IMR-90 (cell line): Measurements from ENCODE around the gene CDC42BPG. TPM values are rescaled to one million over a fixed set of nuclear protein-coding genes. Genes with fewer than 3 reads are reported as not detected.

Experiments
- ATAC-seq: fragments of 200-7000 bp; cut with Tn5 transposase; 2 replicates; pipeline ENCODE4 v1.9.1; 2020; ENCODE audit warnings: low read depth, mild to moderate bottlenecking, moderate library complexity
- BruUV-seq: library from RNA; stranded (reverse); fragments of 400-500 nt; replicated peaks from 2 replicates; lab custom pipeline; 2021; lab: Mats Ljungman, UMichigan
- CTCF ChIA-PET: fragments of 300-600 bp; formaldehyde crosslinking; extraction: SDS; loops from one replicate; lab custom pipeline; 2021; ENCODE audit warnings: antibody characterized with exemption; lab: Yijun Ruan, JAX
- POLR2A ChIA-PET: fragments of 300-600 bp; sonication (Branson Sonifier 250); formaldehyde crosslinking; loops from one replicate; lab custom pipeline; 2022; ENCODE audit warnings: antibody characterized with exemption; ENCODE audit not compliant: unreplicated experiment; lab: Charles Lee
- DNase-seq: peaks from one replicate; pipeline ENCODE4 v3.0.0; 2013
- H2AFZ ChIP-seq: replicated peaks from 2 replicates; pipeline ENCODE3; 2013; ENCODE audit warnings: low read length, mild to moderate bottlenecking; ENCODE audit not compliant: poor library complexity
- H2AK5ac ChIP-seq: 2 replicates; pipeline ENCODE4 v1.6.1; 2013; ENCODE audit warnings: low read depth, low read length, inconsistent platforms
- H2AK9ac ChIP-seq: replicated peaks from 2 replicates; pipeline ENCODE3; 2013; ENCODE audit warnings: mild to moderate bottlenecking, low read depth, low read length, moderate library complexity; ENCODE audit not compliant: poor library complexity
- H2BK120ac ChIP-seq: 2 replicates; pipeline ENCODE4 v1.6.1; 2013; ENCODE audit warnings: low read depth, low read length, inconsistent platforms
- H2BK15ac ChIP-seq: 3 replicates; pipeline ENCODE4 v1.6.1; 2013; ENCODE audit warnings: low read depth, low read length, inconsistent platforms
- H2BK20ac ChIP-seq: 2 replicates; pipeline ENCODE4 v1.6.1; 2013; ENCODE audit warnings: low read depth, mild to moderate bottlenecking, inconsistent platforms, low read length, moderate library complexity
- H2BK5ac ChIP-seq: 2 replicates; pipeline ENCODE4 v1.6.1; 2013; ENCODE audit warnings: mild to moderate bottlenecking, low read depth, low read length, inconsistent platforms; ENCODE audit not compliant: poor library complexity, severe bottlenecking
- H3K14ac ChIP-seq: replicated peaks from 2 replicates; pipeline ENCODE4 v1.6.1; 2013; ENCODE audit warnings: low read depth, low read length, inconsistent platforms
- H3K18ac ChIP-seq: 2 replicates; pipeline ENCODE4 v1.6.1; 2013; ENCODE audit warnings: low read depth, low read length, control low read depth
- H3K23ac ChIP-seq: 2 replicates; pipeline ENCODE4 v1.6.1; 2013; ENCODE audit warnings: low read depth, low read length, inconsistent platforms
- H3K27ac ChIP-seq: 2 replicates; pipeline ENCODE4 v1.5.1; 2013; ENCODE audit warnings: mild to moderate bottlenecking, control low read depth, low read length; ENCODE audit not compliant: insufficient read depth
- H3K27me3 ChIP-seq: 2 replicates; pipeline ENCODE4 v1.6.1; 2013; ENCODE audit warnings: low read length; ENCODE audit not compliant: control insufficient read depth, insufficient read depth
- H3K36me3 ChIP-seq: 2 replicates; pipeline ENCODE4 v1.6.1; 2013; ENCODE audit warnings: low read length, mixed read lengths; ENCODE audit not compliant: control insufficient read depth, insufficient read depth
- H3K4ac ChIP-seq: 2 replicates; pipeline ENCODE4 v1.6.1; 2013; ENCODE audit warnings: low read depth, low read length, inconsistent platforms
- H3K4me1 ChIP-seq: 2 replicates; pipeline ENCODE4 v1.6.1; 2013; ENCODE audit warnings: low read length, mixed read lengths; ENCODE audit not compliant: control insufficient read depth, insufficient read depth
- H3K4me2 ChIP-seq: 2 replicates; pipeline ENCODE4 v1.6.1; 2013; ENCODE audit warnings: low read depth, mild to moderate bottlenecking, control low read depth, low read length, moderate library complexity
- H3K4me3 ChIP-seq: 2 replicates; pipeline ENCODE4 v1.5.1; 2013; ENCODE audit warnings: low read depth, mild to moderate bottlenecking, control low read depth, low read length, moderate library complexity; ENCODE audit not compliant: insufficient read depth
- H3K56ac ChIP-seq: 2 replicates; pipeline ENCODE4 v1.6.1; 2013; ENCODE audit warnings: low read length, inconsistent platforms; ENCODE audit not compliant: insufficient read depth; ENCODE audit errors: extremely low read depth
- H3K79me1 ChIP-seq, 2 experiments: 2 replicates each; pipeline ENCODE4 v1.6.1; 2013; ENCODE audit warnings: low read length in 2 of 2, inconsistent platforms in 1 of 2, low read depth in 1 of 2
- H3K9ac ChIP-seq: 2 replicates; pipeline ENCODE4 v1.6.1; 2013; ENCODE audit warnings: low read depth, low read length, control low read depth
- H3K9me1 ChIP-seq: 2 replicates; pipeline ENCODE4 v1.6.1; 2013; ENCODE audit warnings: low read length, inconsistent platforms; ENCODE audit not compliant: insufficient read depth
- H3K9me3 ChIP-seq: 2 replicates; pipeline ENCODE4 v1.6.1; 2013; ENCODE audit warnings: low read length; ENCODE audit not compliant: control insufficient read depth, insufficient read depth
- H4K20me1 ChIP-seq: 2 replicates; pipeline ENCODE4 v1.6.1; 2013; ENCODE audit warnings: low read length, inconsistent platforms; ENCODE audit not compliant: insufficient read depth
- H4K5ac ChIP-seq: 2 replicates; pipeline ENCODE4 v1.6.1; 2013; ENCODE audit warnings: mild to moderate bottlenecking, low read depth, low read length, control low read depth
- H4K8ac ChIP-seq, 2 experiments: 2 replicates each; pipeline ENCODE4 v1.6.1; 2013; ENCODE audit warnings: low read depth in 2 of 2, low read length in 2 of 2, control low read depth in 1 of 2, inconsistent platforms in 1 of 2
- H4K91ac ChIP-seq: 2 replicates; pipeline ENCODE4 v1.6.1; 2013; ENCODE audit warnings: low read depth, low read length, inconsistent platforms; ENCODE audit not compliant: insufficient read depth
- BHLHE40 ChIP-seq: fragments of 150-350 bp; IDR thresholded peaks from 2 replicates; pipeline ENCODE4 v1.6.1; 2016; ENCODE audit warnings: mild to moderate bottlenecking, low read depth, low read length
- CEBPB ChIP-seq: IDR thresholded peaks from 2 replicates; pipeline ENCODE4 v1.6.1; 2012; ENCODE audit warnings: low read depth, low read length, improper control_type of control experiment
- CHD1 ChIP-seq: IDR thresholded peaks from 2 replicates; pipeline ENCODE4 v1.6.1; 2012; ENCODE audit warnings: low read depth, low read length, improper control_type of control experiment
- ELK1 ChIP-seq: fragments of 150-350 bp; IDR thresholded peaks from 2 replicates; pipeline ENCODE4 v1.6.1; 2016; ENCODE audit warnings: low read depth, mild to moderate bottlenecking, low read length, moderate library complexity, borderline replicate concordance
- FOS ChIP-seq: fragments of 150-350 bp; IDR thresholded peaks from 2 replicates; pipeline ENCODE4 v1.6.1; 2016; ENCODE audit warnings: low read depth, low read length
- MAFK ChIP-seq: IDR thresholded peaks from 2 replicates; pipeline ENCODE4 v1.6.1; 2012; ENCODE audit warnings: low read depth, low read length, improper control_type of control experiment
- MAZ ChIP-seq: IDR thresholded peaks from 2 replicates; pipeline ENCODE4 v1.6.1; 2012; ENCODE audit warnings: low read depth, mild to moderate bottlenecking, low read length, improper control_type of control experiment, moderate library complexity, borderline replicate concordance
- MXI1 ChIP-seq: IDR thresholded peaks from 2 replicates; pipeline ENCODE4 v1.6.1; 2012; ENCODE audit warnings: low read depth, mild to moderate bottlenecking, low read length, moderate library complexity, borderline replicate concordance
- NFE2L2 ChIP-seq: fragments of 150-350 bp; IDR thresholded peaks from 2 replicates; pipeline ENCODE4 v1.6.1; 2016; ENCODE audit warnings: low read depth, mild to moderate bottlenecking, low read length
- POLR2A ChIP-seq: IDR thresholded peaks from 2 replicates; pipeline ENCODE4 v1.6.1; 2012; ENCODE audit warnings: mild to moderate bottlenecking, low read depth, low read length
- RAD21 ChIP-seq: IDR thresholded peaks from 2 replicates; pipeline ENCODE4 v1.6.1; 2012; ENCODE audit warnings: low read length, improper control_type of control experiment
- RCOR1 ChIP-seq: IDR thresholded peaks from 2 replicates; pipeline ENCODE4 v1.6.1; 2012; ENCODE audit warnings: mild to moderate bottlenecking, low read length, improper control_type of control experiment; ENCODE audit not compliant: insufficient replicate concordance
- RFX5 ChIP-seq: IDR thresholded peaks from 2 replicates; pipeline ENCODE4 v1.8.0; 2012; ENCODE audit warnings: low read depth, mild to moderate bottlenecking, low read length, moderate library complexity
- SMC3 ChIP-seq: fragments of 150-350 bp; IDR thresholded peaks from 2 replicates; pipeline ENCODE4 v1.6.1; 2016; ENCODE audit warnings: low read depth, mild to moderate bottlenecking, antibody characterized with exemption, low read length, moderate library complexity
- WGBS, 2 experiments: methylation state at CpG; one replicate each; pipeline versions ENCODE4 v1.1.5 to v1.1.7; 2013; ENCODE audit warnings: missing lambda C conversion rate in 2 of 2; ENCODE audit not compliant: insufficient read length in 1 of 2; ENCODE audit errors: extremely low coverage in 2 of 2; 5-methylcytosine and 5-hydroxymethylcytosine counted together
- dilution Hi-C: fragments of 300-500 bp; cut with HindIII; formaldehyde crosslinking; loops from one replicate; pipeline ENCODE4 v1.14.3; 2018; ENCODE audit warnings: low sequenced_read_pairs; ENCODE audit not compliant: unreplicated experiment
- in situ Hi-C: fragments of 300-500 bp; cut with MboI; formaldehyde crosslinking; loops from 3 replicates; pipeline ENCODE4 v1.14.3; 2019; ENCODE audit warnings: low sequenced_read_pairs, inconsistent platforms, mixed read lengths
- intact Hi-C: fragments of 100-400 bp; cut with micrococcal nuclease; formaldehyde crosslinking; loops from 2 replicates; pipeline ENCODE4 v1.10.0; 2022
- polyA plus RNA-seq, 3 experiments: library from polyadenylated mRNA; depleted of rRNA; stranded (reverse); fragments of >200 nt; gene quantifications; 2 replicates each; pipeline ENCODE4 v1.2.3, GENCODE V29; 2012; ENCODE audit warnings: low replicate concordance in 1 of 3
- total RNA-seq: library from RNA; depleted of rRNA; stranded (reverse); fragments of >200 nt; gene quantifications from 2 replicates; pipeline ENCODE4 v1.2.3, GENCODE V29; 2012
- TF ChIP-seq, protein P1 (sequence below): conservative IDR thresholded peaks from 2 replicates; pipeline ENCODE4 v1.5.1; 2012; ENCODE audit warnings: mild to moderate bottlenecking, low read depth, low read length, improper control_type of control experiment
- TF ChIP-seq, protein P2 (sequence below): fragments of 150-350 bp; IDR thresholded peaks from 2 replicates; pipeline ENCODE4 v1.6.1; 2017; ENCODE audit warnings: mild to moderate bottlenecking, antibody characterized with exemption, low read length, low read depth

The CDC42BPG gene
- total and polyA plus RNA-seq, 2 of the 4 experiments (the other 2 are of a cell fraction) = under 0.01 to 0.12 TPM

GRCh38 chr11:64805481-64805880, 39.0 kb downstream of the CDC42BPG start:
- no peak overlapping the region for H2AK9ac ChIP-seq
- H3K56ac ChIP-seq = no peak overlapping the region
- no TSS peak for BruUV-seq
- H3K23ac ChIP-seq = no peak overlapping the region
- H2BK20ac ChIP-seq = no peak overlapping the region
- peaks cover 25% of the 10 kb centered on the region for H3K36me3 ChIP-seq
- no peaks in the 10 kb centered on the region for H3K27me3 ChIP-seq
- H3K18ac ChIP-seq = no peak overlapping the region
- H2BK15ac ChIP-seq = no peak overlapping the region
- H2AFZ ChIP-seq = no peak overlapping the region
- H4K20me1 ChIP-seq = no peaks in the 10 kb centered on the region
- H4K5ac ChIP-seq = no peak overlapping the region
- ATAC-seq (no peak), DNase-seq (no peak)
- H3K9ac ChIP-seq = no peak overlapping the region
- H2BK5ac ChIP-seq = no peak overlapping the region
- POLR2A ChIA-PET = no interaction called here
- no peak overlapping the region for H3K4ac ChIP-seq
- no peak overlapping the region for H3K14ac ChIP-seq
- no peak overlapping the region for H4K91ac ChIP-seq
- no peaks in the 10 kb centered on the region for H3K9me3 ChIP-seq
- in situ Hi-C loops = no loop called here
- no peak overlapping the region for H4K8ac ChIP-seq
- peaks cover 16% of the 10 kb centered on the region for H3K4me1 ChIP-seq
- dilution Hi-C loops = no loop called here
- intact Hi-C loops = no loop called here
- H2BK120ac ChIP-seq = no peak overlapping the region
- TF ChIP-seq CEBPB (no peak), MAZ (no peak), MAFK (no peak), NFE2L2 (no peak), RAD21 (no peak), RCOR1 (no peak), MXI1 (no peak), SMC3 (no peak), CHD1 (no peak), ELK1 (no peak), RFX5 (no peak), BHLHE40 (no peak), POLR2A (no peak), FOS (no peak)
- TF ChIP-seq, protein P1, sequence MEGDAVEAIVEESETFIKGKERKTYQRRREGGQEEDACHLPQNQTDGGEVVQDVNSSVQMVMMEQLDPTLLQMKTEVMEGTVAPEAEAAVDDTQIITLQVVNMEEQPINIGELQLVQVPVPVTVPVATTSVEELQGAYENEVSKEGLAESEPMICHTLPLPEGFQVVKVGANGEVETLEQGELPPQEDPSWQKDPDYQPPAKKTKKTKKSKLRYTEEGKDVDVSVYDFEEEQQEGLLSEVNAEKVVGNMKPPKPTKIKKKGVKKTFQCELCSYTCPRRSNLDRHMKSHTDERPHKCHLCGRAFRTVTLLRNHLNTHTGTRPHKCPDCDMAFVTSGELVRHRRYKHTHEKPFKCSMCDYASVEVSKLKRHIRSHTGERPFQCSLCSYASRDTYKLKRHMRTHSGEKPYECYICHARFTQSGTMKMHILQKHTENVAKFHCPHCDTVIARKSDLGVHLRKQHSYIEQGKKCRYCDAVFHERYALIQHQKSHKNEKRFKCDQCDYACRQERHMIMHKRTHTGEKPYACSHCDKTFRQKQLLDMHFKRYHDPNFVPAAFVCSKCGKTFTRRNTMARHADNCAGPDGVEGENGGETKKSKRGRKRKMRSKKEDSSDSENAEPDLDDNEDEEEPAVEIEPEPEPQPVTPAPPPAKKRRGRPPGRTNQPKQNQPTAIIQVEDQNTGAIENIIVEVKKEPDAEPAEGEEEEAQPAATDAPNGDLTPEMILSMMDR = no peak
- TF ChIP-seq, protein P2, sequence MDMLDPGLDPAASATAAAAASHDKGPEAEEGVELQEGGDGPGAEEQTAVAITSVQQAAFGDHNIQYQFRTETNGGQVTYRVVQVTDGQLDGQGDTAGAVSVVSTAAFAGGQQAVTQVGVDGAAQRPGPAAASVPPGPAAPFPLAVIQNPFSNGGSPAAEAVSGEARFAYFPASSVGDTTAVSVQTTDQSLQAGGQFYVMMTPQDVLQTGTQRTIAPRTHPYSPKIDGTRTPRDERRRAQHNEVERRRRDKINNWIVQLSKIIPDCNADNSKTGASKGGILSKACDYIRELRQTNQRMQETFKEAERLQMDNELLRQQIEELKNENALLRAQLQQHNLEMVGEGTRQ = no peak
- peaks cover 21% of the 10 kb centered on the region for H3K9me1 ChIP-seq
- H3K4me2 ChIP-seq = no peak overlapping the region
- no peak overlapping the region for H3K4me3 ChIP-seq
- H3K79me1 ChIP-seq = peaks cover 4 to 47% of the 10 kb centered on the region in 2 experiments; a peak in 3 of 4 replicates
- WGBS, 2 experiments = no CpG with 5 or more reads among the region's 9 CpGs
- H3K27ac ChIP-seq = no peak overlapping the region
- no peak overlapping the region for H2AK5ac ChIP-seq
- CTCF ChIA-PET = no interaction called here
